Liver (tissue), 3 donors: ENCODE data around the gene LRRC28.
A peak's percentile ranks its signal among the peaks of the same experiment; 100 is the strongest.

Experiments
- EGR1 ChIP-seq, 2 donors: IDR thresholded peaks; 2 replicates each; pipeline ENCODE4 v1.6.1; 2016 to 2018; ENCODE audit warnings: antibody characterized with exemption in 2 of 2, low read depth in 2 of 2
- FOXA2 ChIP-seq: IDR thresholded peaks from 2 replicates; pipeline ENCODE4 v1.6.1; 2016; ENCODE audit warnings: antibody characterized with exemption
- HNF4A ChIP-seq, 2 donors: conservative IDR thresholded peaks; 2 replicates each; pipeline ENCODE4 v1.6.1; 2016; ENCODE audit warnings: antibody characterized with exemption in 2 of 2, mild to moderate bottlenecking in 2 of 2
- JUND ChIP-seq, 2 donors: IDR thresholded peaks; 2 replicates each; pipeline ENCODE4 v1.6.1; 2016; ENCODE audit warnings: antibody characterized with exemption in 2 of 2
- RAD21 ChIP-seq, 2 donors: IDR thresholded peaks; 2 replicates each; pipeline ENCODE4 v1.6.1; 2016; ENCODE audit warnings: antibody characterized with exemption in 2 of 2, mild to moderate bottlenecking in 2 of 2
- SP1 ChIP-seq: IDR thresholded peaks from 2 replicates; pipeline ENCODE4 v1.6.1; 2018; ENCODE audit warnings: antibody characterized with exemption, mild to moderate bottlenecking
- TAF1 ChIP-seq: conservative IDR thresholded peaks from 2 replicates; pipeline ENCODE4 v1.6.1; 2016; ENCODE audit warnings: antibody characterized with exemption, mild to moderate bottlenecking
- TF ChIP-seq, protein P1 (sequence below): fragments of 150-350 bp; IDR thresholded peaks from 2 replicates; pipeline ENCODE4 v1.5.1; 2017; ENCODE audit warnings: improper control_type of control experiment, low read depth, low read length; ENCODE audit not compliant: missing input control
- TF ChIP-seq, protein P2 (sequence below): IDR thresholded peaks from 2 replicates; pipeline ENCODE4 v1.6.1; 2016; ENCODE audit warnings: antibody characterized with exemption
- TF ChIP-seq, protein P3 (sequence below): IDR thresholded peaks from 2 replicates; pipeline ENCODE4 v1.6.1; 2016; ENCODE audit warnings: antibody characterized with exemption, mild to moderate bottlenecking
- TF ChIP-seq, protein P4 (sequence below): IDR thresholded peaks from 2 replicates; pipeline ENCODE4 v1.6.1; 2016; ENCODE audit warnings: antibody characterized with exemption
- donor health status: healthy.
- donor health status: healthy.

DNA sequence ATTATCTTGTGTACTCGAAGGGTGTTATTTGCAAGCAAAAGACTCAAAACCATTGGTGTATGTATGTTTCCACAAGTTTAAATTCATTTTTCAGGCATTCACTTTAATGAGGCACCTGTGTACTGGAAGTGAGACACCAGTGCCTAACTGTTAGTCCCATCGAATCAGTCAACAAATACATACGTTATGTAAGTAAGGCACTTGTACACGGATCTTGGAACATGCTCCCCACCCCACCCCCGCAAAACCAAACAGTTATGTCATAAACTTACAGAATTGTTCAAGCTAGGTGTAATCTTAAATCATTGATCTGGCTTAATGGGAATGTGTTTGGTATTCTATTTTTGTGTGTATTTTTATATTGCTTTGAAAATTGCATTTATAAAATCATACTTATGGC, 17.1 kb downstream of the LRRC28 start:
- TF ChIP-seq HNF4A (conservative IDR thresholded peaks at IDR 0.05) (peak in 1 of 2 donors; percentile 17), TAF1 (no peak), RAD21 (IDR thresholded peaks at IDR 0.05) (no peak), EGR1 (IDR thresholded peaks at IDR 0.05; ENCODE audit: low read depth in 2 of 2) (peak; percentile 91 to 93), JUND (IDR thresholded peaks at IDR 0.05) (peak in 1 of 2 donors; percentile 14), SP1 (no peak), FOXA2 (no peak)
- TF ChIP-seq, protein P1, sequence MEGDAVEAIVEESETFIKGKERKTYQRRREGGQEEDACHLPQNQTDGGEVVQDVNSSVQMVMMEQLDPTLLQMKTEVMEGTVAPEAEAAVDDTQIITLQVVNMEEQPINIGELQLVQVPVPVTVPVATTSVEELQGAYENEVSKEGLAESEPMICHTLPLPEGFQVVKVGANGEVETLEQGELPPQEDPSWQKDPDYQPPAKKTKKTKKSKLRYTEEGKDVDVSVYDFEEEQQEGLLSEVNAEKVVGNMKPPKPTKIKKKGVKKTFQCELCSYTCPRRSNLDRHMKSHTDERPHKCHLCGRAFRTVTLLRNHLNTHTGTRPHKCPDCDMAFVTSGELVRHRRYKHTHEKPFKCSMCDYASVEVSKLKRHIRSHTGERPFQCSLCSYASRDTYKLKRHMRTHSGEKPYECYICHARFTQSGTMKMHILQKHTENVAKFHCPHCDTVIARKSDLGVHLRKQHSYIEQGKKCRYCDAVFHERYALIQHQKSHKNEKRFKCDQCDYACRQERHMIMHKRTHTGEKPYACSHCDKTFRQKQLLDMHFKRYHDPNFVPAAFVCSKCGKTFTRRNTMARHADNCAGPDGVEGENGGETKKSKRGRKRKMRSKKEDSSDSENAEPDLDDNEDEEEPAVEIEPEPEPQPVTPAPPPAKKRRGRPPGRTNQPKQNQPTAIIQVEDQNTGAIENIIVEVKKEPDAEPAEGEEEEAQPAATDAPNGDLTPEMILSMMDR = no peak
- TF ChIP-seq, protein P2, sequence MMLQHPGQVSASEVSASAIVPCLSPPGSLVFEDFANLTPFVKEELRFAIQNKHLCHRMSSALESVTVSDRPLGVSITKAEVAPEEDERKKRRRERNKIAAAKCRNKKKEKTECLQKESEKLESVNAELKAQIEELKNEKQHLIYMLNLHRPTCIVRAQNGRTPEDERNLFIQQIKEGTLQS = no peak
- TF ChIP-seq, protein P3, sequence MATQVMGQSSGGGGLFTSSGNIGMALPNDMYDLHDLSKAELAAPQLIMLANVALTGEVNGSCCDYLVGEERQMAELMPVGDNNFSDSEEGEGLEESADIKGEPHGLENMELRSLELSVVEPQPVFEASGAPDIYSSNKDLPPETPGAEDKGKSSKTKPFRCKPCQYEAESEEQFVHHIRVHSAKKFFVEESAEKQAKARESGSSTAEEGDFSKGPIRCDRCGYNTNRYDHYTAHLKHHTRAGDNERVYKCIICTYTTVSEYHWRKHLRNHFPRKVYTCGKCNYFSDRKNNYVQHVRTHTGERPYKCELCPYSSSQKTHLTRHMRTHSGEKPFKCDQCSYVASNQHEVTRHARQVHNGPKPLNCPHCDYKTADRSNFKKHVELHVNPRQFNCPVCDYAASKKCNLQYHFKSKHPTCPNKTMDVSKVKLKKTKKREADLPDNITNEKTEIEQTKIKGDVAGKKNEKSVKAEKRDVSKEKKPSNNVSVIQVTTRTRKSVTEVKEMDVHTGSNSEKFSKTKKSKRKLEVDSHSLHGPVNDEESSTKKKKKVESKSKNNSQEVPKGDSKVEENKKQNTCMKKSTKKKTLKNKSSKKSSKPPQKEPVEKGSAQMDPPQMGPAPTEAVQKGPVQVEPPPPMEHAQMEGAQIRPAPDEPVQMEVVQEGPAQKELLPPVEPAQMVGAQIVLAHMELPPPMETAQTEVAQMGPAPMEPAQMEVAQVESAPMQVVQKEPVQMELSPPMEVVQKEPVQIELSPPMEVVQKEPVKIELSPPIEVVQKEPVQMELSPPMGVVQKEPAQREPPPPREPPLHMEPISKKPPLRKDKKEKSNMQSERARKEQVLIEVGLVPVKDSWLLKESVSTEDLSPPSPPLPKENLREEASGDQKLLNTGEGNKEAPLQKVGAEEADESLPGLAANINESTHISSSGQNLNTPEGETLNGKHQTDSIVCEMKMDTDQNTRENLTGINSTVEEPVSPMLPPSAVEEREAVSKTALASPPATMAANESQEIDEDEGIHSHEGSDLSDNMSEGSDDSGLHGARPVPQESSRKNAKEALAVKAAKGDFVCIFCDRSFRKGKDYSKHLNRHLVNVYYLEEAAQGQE = no peak
- TF ChIP-seq, protein P4, sequence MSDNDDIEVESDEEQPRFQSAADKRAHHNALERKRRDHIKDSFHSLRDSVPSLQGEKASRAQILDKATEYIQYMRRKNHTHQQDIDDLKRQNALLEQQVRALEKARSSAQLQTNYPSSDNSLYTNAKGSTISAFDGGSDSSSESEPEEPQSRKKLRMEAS = no peak
